ENCODE data around the gene RFC3. TPM values are rescaled to one million over a fixed set of nuclear protein-coding genes. Genes with fewer than 3 reads are reported as not detected.

The RFC3 gene
- total and polyA plus RNA-seq, 2 of the 13 experiments (the other 11 are each of a cell fraction or from before 2014, with no cell fraction given): 16.0 to 55.7 TPM

GRCh38 chr13:33849211-33849610 is 31.3 kb downstream of the RFC3 start:
- in situ Hi-C loops (cut with HindIII; ENCODE audit: extremely low pct_ligation_motif_present, low pct_unique_long_range_greater_than_20kb): no loop called here
- Histone ChIP-seq H3K36me3 (replicated peaks in 1 of 2; ENCODE audit: control insufficient read depth in 1 of 2, insufficient read depth in 2 of 2, low read length in 2 of 2) (peaks cover 1 to 18% of the 10 kb centered on the region in 2 experiments; a peak in 4 of 5 replicates), H3K9ac (ENCODE audit: insufficient read depth, low read depth, low read length) (no peak overlapping the region), H3K9me3 (ENCODE audit: low read length) (no peaks in the 10 kb centered on the region), H3K4me3 (replicated peaks in 1 of 3; ENCODE audit: insufficient read depth in 1 of 3, low read depth in 2 of 3, low read length in 3 of 3) (no peak overlapping the region), H4K20me1 (ENCODE audit: insufficient read depth, low read length) (no peaks in the 10 kb centered on the region), H2AFZ (ENCODE audit: low read length) (no peak overlapping the region), H3K27ac (ENCODE audit: extremely low read length, insufficient read depth, low read length) (no peak overlapping the region), H3K27me3 (ENCODE audit: control insufficient read depth in 1 of 2, insufficient read depth in 2 of 2, low read length in 2 of 2) (no peaks in the 10 kb centered on the region), H3K79me2 (ENCODE audit: insufficient read depth, low read length) (no peaks in the 10 kb centered on the region), H3K4me1 (ENCODE audit: insufficient read depth, low read length) (peaks cover 26% of the 10 kb centered on the region), H3K4me2 (ENCODE audit: low read depth, low read length) (no peak overlapping the region)
- no TSS peak for BruUV-seq (replicated peaks)
- POLR2A ChIA-PET: interaction anchor here (0.8 to 1.0 kb wide), 2 partner anchors 22 to 31 kb away, joined by 3 to 4 read pairs; partner anchors contain the start of gene RFC3
- DNase-seq (ENCODE audit: low spot score) (no peak), ATAC-seq (peak; percentile 69), FAIRE-seq (no peak)
- intact Hi-C loops (cut with micrococcal nuclease; ENCODE audit: unreplicated experiment): no loop called here
- CTCF ChIA-PET (ENCODE audit: low intra/inter-chr PET ratio, low total read pairs): no interaction called here
- TF ChIP-seq BCL6 (CRISPR knock-in tag; IDR thresholded peaks at IDR 0.05) (peak; percentile 96), ZNF276 (CRISPR knock-in tag; IDR thresholded peaks at IDR 0.05; ENCODE audit: low read depth) (no peak), KLF9 (CRISPR knock-in tag; IDR thresholded peaks at IDR 0.05; ENCODE audit: low read depth) (no peak), U2AF2 (IDR thresholded peaks at IDR 0.05; ENCODE audit: low read depth, low read length) (no peak), NFATC3 (CRISPR knock-in tag; IDR thresholded peaks at IDR 0.05) (no peak), POGZ (CRISPR knock-in tag; IDR thresholded peaks at IDR 0.05) (peak; percentile 66), ZNF350 (CRISPR knock-in tag; IDR thresholded peaks at IDR 0.05; ENCODE audit: borderline replicate concordance, low read depth) (no peak), THAP11 (CRISPR knock-in tag; IDR thresholded peaks at IDR 0.05) (no peak), HHEX (CRISPR knock-in tag; IDR thresholded peaks at IDR 0.05) (no peak), ZNF33B (CRISPR knock-in tag; IDR thresholded peaks at IDR 0.05) (no peak), ZBTB8A (CRISPR knock-in tag; IDR thresholded peaks at IDR 0.05; ENCODE audit: borderline replicate concordance, low read depth) (no peak), NFKB2 (CRISPR knock-in tag; IDR thresholded peaks at IDR 0.05; ENCODE audit: borderline replicate concordance) (no peak), CTCF (CRISPR knock-in tag; IDR thresholded peaks at IDR 0.05) (no peak), CC2D1A (CRISPR knock-in tag; IDR thresholded peaks at IDR 0.05) (no peak), PAX8 (CRISPR knock-in tag; IDR thresholded peaks at IDR 0.05; ENCODE audit: borderline replicate concordance) (no peak), ZNF253 (CRISPR knock-in tag; IDR thresholded peaks at IDR 0.05; ENCODE audit: borderline replicate concordance) (no peak), E2F1 (CRISPR knock-in tag; IDR thresholded peaks at IDR 0.05) (no peak), PHF21A (CRISPR knock-in tag; IDR thresholded peaks at IDR 0.05) (0 out of 2 replicates have a peak, but pooled peaks have one; percentile 24), MIER3 (CRISPR knock-in tag; IDR thresholded peaks at IDR 0.05; ENCODE audit: borderline replicate concordance) (no peak), ONECUT2 (CRISPR knock-in tag; IDR thresholded peaks at IDR 0.05) (0 out of 2 replicates have a peak, but pooled peaks have one; percentile 40), ZFP36 (IDR thresholded peaks at IDR 0.05; ENCODE audit: borderline replicate concordance, low read depth, low read length, partially characterized antibody) (no peak), ZSCAN29 (CRISPR knock-in tag; conservative IDR thresholded peaks at IDR 0.05) (no peak), ZMYM3 (CRISPR knock-in tag; IDR thresholded peaks at IDR 0.05) (no peak), ZNF496 (CRISPR knock-in tag; IDR thresholded peaks at IDR 0.05; ENCODE audit: insufficient replicate concordance) (no peak)
